HepG2 (cell line): ENCODE results near the gene FAM161A. TPM values are rescaled to one million over a fixed set of nuclear protein-coding genes. Genes with fewer than 3 reads are reported as not detected.
A peak's percentile ranks its signal among the peaks of the same experiment; 100 is the strongest.

Experiments
- ATF1 ChIP-seq: IDR thresholded peaks from 2 replicates; pipeline ENCODE4 v1.6.1; 2016; ENCODE audit warnings: mild to moderate bottlenecking, control low read depth
- ESRRA ChIP-seq: sonication (generic); formaldehyde crosslinking; IDR thresholded peaks from 2 replicates; pipeline ENCODE4 v1.5.1; 2020; ENCODE audit warnings: mild to moderate bottlenecking, low read depth, missing genetic modification reagents
- FOXK1 ChIP-seq: sonication (generic); formaldehyde crosslinking; IDR thresholded peaks from 2 replicates; pipeline ENCODE4 v1.4.0; 2020; ENCODE audit warnings: low read depth, missing genetic modification reagents, borderline replicate concordance
- HNRNPL ChIP-seq: fragments of 200-400 bp; formaldehyde crosslinking; IDR thresholded peaks from 2 replicates; pipeline ENCODE4 v1.6.1; 2017; ENCODE audit warnings: mild to moderate bottlenecking, low read depth, low read length
- JUN ChIP-seq: sonication (generic); formaldehyde crosslinking; IDR thresholded peaks from 2 replicates; pipeline ENCODE4 v1.4.0; 2020; ENCODE audit warnings: mild to moderate bottlenecking, missing genetic modification reagents
- KDM1A ChIP-seq: IDR thresholded peaks from 2 replicates; pipeline ENCODE4 v1.6.1; 2016; ENCODE audit warnings: missing compliant biosample characterization
- KMT2A ChIP-seq: sonication (generic); formaldehyde crosslinking; IDR thresholded peaks from 2 replicates; pipeline ENCODE4 v1.4.0; 2020; ENCODE audit warnings: missing genetic modification reagents
- NFE2L2 ChIP-seq: fragments of 150-350 bp; IDR thresholded peaks from 2 replicates; pipeline ENCODE4 v1.6.1; 2014; ENCODE audit warnings: low read length
- RXRA ChIP-seq: sonication (generic); formaldehyde crosslinking; IDR thresholded peaks from 2 replicates; pipeline ENCODE4 v1.5.1; 2020; ENCODE audit warnings: missing genetic modification reagents
- SMAD9 ChIP-seq: sonication (generic); formaldehyde crosslinking; IDR thresholded peaks from 2 replicates; pipeline ENCODE4 v1.5.1; 2020; ENCODE audit warnings: mild to moderate bottlenecking, missing genetic modification reagents
- SRSF4 ChIP-seq: fragments of 200-400 bp; formaldehyde crosslinking; IDR thresholded peaks from one replicate; pipeline ENCODE4 v1.6.1; 2018; ENCODE audit warnings: mild to moderate bottlenecking, low read depth, low read length, moderate library complexity; ENCODE audit not compliant: poor library complexity, severe bottlenecking
- TMF1 ChIP-seq: sonication (generic); formaldehyde crosslinking; IDR thresholded peaks from 2 replicates; pipeline ENCODE4 v1.8.1; 2022; ENCODE audit warnings: low read depth, missing genetic modification reagents
- ZNF225 ChIP-seq: sonication (generic); formaldehyde crosslinking; IDR thresholded peaks from 2 replicates; pipeline ENCODE4 v1.4.0; 2020; ENCODE audit warnings: mild to moderate bottlenecking, missing genetic modification reagents
- ZNF317 ChIP-seq: sonication (generic); formaldehyde crosslinking; IDR thresholded peaks from 2 replicates; pipeline ENCODE4 v1.5.0; 2020; ENCODE audit warnings: mild to moderate bottlenecking, missing genetic modification reagents
- ZNF333 ChIP-seq: sonication (generic); formaldehyde crosslinking; IDR thresholded peaks from 2 replicates; pipeline ENCODE4 v1.4.0; 2020; ENCODE audit warnings: mild to moderate bottlenecking, missing genetic modification reagents, borderline replicate concordance
- ZNF609 ChIP-seq: sonication (generic); formaldehyde crosslinking; IDR thresholded peaks from 2 replicates; pipeline ENCODE4 v1.4.0; 2020; ENCODE audit warnings: mild to moderate bottlenecking, missing genetic modification reagents, borderline replicate concordance
- ZNF703 ChIP-seq: sonication (generic); formaldehyde crosslinking; IDR thresholded peaks from 2 replicates; pipeline ENCODE4 v1.5.1; 2020; ENCODE audit warnings: missing genetic modification reagents, mild to moderate bottlenecking, moderate library complexity, borderline replicate concordance
- ZNF761 ChIP-seq: sonication (generic); formaldehyde crosslinking; conservative IDR thresholded peaks from 2 replicates; pipeline ENCODE4 v1.4.0; 2020; ENCODE audit warnings: mild to moderate bottlenecking, missing genetic modification reagents
- polyA plus RNA-seq, 8 experiments: library from polyadenylated mRNA; depleted of rRNA in 3 of 8; stranded (reverse) in 7 of 8; unstranded in 1 of 8; fragments of >200 nt; fragmentation: Illumina TruSeq in 4 of 8; extraction: Trizol in 4 of 8; gene quantifications; 2 replicates each; pipeline versions ENCODE4 v1.2.1 to v1.2.3, GENCODE V29; 2011 to 2016; ENCODE audit warnings: low read depth in 4 of 8, missing spikeins in 1 of 8, mixed read lengths in 1 of 8; ENCODE audit not compliant: insufficient read depth in 1 of 8
- total RNA-seq, 5 experiments: library from RNA; depleted of rRNA; stranded (reverse); fragments of >200 nt; fragmentation: Illumina TruSeq; extraction: Trizol; gene quantifications; 2 replicates each; pipeline ENCODE4 v1.2.3, GENCODE V29; 2016; ENCODE audit warnings: low read depth in 1 of 5
- TF ChIP-seq, protein P1 (sequence below): sonication (generic); formaldehyde crosslinking; IDR thresholded peaks from 2 replicates; pipeline ENCODE4 v1.9.0; 2021; ENCODE audit warnings: mild to moderate bottlenecking, missing genetic modification reagents

The FAM161A gene
- total and polyA plus RNA-seq, 2 of the 13 experiments (the other 11 are each of a cell fraction or from before 2014, with no cell fraction given): 2.7 to 3.4 TPM

DNA sequence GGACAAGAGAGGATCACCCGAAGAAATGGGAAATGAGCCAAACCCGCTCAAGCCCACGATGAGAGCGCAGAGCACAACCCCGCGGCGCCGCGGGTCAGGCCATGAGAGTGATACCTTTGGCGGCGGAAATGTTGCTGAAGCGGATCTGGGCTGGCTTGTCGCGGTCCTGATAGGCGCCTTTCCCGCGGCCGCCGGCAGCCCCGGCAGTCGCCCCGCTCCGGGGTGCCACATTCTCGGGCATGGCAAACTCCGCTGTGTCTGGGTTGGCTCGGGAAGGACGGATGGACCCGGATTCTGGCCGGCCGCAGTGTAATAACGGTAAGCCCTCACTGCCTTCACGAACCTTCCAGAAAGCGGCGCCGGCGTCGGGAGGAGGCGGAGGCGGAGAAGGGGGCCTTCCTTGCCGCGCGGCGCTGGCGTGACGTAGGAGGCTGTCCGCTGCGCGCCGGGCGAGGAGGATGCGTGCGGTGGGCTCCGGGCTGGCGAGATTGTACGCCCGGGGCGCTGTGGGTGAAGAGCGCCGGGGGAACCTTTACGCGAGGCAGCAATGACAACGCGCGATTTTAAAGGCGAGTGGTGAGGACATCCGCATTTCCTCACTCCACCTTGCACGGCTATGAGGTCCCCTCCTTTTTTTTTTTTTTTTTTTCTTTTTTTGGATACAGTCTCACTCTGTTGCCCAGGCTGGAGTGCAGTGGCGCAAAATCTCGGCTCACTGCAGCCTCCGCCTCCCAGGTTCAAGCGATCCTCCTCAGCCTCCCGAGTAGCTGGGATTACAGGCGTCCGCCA lies 34.6 kb upstream of the FAM161A start, which contains the start of gene CCT4 (continued):
- TF ChIP-seq ZNF609 (CRISPR knock-in tag) (peak; percentile 84), ZNF333 (CRISPR knock-in tag) (0 out of 2 replicates have a peak, but pooled peaks have one; percentile 31), SMAD9 (CRISPR knock-in tag) (no peak), JUN (CRISPR knock-in tag) (peak; percentile 80; the same call in 1 of the 2 replicates), FOXK1 (CRISPR knock-in tag) (peak; percentile 91; the same call in 1 of the 2 replicates), HNRNPL (peak; percentile 80), ZNF703 (CRISPR knock-in tag) (peak; percentile 71; the same call in 1 of the 2 replicates), RXRA (CRISPR knock-in tag) (peak; percentile 82; the same call in 1 of the 2 replicates), ZNF317 (CRISPR knock-in tag) (peak; percentile 78), ZNF761 (CRISPR knock-in tag) (no peak; the same call in none of the 2 replicates), TMF1 (CRISPR knock-in tag) (peak; percentile 89; the same call in 1 of the 2 replicates), ESRRA (CRISPR knock-in tag) (peak; percentile 65; the same call in 1 of the 2 replicates), NFE2L2 (no peak; the same call in 1 of the 2 replicates), ATF1 (peak; percentile 100), ZNF225 (peak; percentile 99), KDM1A (CRISPR knock-in tag) (no peak), SRSF4 (peak; percentile 80), KMT2A (CRISPR knock-in tag) (peak; percentile 97)
- TF ChIP-seq, protein P1, sequence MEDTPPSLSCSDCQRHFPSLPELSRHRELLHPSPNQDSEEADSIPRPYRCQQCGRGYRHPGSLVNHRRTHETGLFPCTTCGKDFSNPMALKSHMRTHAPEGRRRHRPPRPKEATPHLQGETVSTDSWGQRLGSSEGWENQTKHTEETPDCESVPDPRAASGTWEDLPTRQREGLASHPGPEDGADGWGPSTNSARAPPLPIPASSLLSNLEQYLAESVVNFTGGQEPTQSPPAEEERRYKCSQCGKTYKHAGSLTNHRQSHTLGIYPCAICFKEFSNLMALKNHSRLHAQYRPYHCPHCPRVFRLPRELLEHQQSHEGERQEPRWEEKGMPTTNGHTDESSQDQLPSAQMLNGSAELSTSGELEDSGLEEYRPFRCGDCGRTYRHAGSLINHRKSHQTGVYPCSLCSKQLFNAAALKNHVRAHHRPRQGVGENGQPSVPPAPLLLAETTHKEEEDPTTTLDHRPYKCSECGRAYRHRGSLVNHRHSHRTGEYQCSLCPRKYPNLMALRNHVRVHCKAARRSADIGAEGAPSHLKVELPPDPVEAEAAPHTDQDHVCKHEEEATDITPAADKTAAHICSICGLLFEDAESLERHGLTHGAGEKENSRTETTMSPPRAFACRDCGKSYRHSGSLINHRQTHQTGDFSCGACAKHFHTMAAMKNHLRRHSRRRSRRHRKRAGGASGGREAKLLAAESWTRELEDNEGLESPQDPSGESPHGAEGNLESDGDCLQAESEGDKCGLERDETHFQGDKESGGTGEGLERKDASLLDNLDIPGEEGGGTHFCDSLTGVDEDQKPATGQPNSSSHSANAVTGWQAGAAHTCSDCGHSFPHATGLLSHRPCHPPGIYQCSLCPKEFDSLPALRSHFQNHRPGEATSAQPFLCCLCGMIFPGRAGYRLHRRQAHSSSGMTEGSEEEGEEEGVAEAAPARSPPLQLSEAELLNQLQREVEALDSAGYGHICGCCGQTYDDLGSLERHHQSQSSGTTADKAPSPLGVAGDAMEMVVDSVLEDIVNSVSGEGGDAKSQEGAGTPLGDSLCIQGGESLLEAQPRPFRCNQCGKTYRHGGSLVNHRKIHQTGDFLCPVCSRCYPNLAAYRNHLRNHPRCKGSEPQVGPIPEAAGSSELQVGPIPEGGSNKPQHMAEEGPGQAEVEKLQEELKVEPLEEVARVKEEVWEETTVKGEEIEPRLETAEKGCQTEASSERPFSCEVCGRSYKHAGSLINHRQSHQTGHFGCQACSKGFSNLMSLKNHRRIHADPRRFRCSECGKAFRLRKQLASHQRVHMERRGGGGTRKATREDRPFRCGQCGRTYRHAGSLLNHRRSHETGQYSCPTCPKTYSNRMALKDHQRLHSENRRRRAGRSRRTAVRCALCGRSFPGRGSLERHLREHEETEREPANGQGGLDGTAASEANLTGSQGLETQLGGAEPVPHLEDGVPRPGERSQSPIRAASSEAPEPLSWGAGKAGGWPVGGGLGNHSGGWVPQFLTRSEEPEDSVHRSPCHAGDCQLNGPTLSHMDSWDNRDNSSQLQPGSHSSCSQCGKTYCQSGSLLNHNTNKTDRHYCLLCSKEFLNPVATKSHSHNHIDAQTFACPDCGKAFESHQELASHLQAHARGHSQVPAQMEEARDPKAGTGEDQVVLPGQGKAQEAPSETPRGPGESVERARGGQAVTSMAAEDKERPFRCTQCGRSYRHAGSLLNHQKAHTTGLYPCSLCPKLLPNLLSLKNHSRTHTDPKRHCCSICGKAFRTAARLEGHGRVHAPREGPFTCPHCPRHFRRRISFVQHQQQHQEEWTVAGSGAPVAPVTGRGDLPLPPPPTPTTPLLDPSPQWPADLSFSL: peak; percentile 74
